Astrocyte of the cerebellum (primary cell): ENCODE results near the gene CEACAM8.
A peak's percentile ranks its signal among the peaks of the same experiment; 100 is the strongest.
"Not testable (repeated sequence)": the region's sequence is repeated elsewhere in the genome, so short reads cannot be mapped to it uniquely, and the experiment has no call there.

Source experiments
- DNase-seq: peaks from one replicate; pipeline ENCODE4 v3.0.0-alpha.2; 2011; ENCODE audit warnings: low read depth
- H3K4me3 ChIP-seq: 2 replicates; pipeline ENCODE4 v1.5.1; 2011; ENCODE audit warnings: mild to moderate bottlenecking, low read depth, low read length, moderate library complexity
- in situ Hi-C: cut with HindIII; loops from 2 replicates; pipeline ENCODE4 v1.10.0; 2017; ENCODE audit warnings: low sequenced_read_pairs
- TF ChIP-seq, protein P1 (sequence below): IDR thresholded peaks from 2 replicates; pipeline ENCODE4 v1.5.1; 2012; ENCODE audit warnings: low read length, low read depth, moderate library complexity, mild to moderate bottlenecking; ENCODE audit errors: missing control alignments

CEACAM8 gene

GRCh38 chr19:42627916-42628315 is 33.2 kb upstream of the CEACAM8 start:
- in situ Hi-C loops, result no loop called here
- no peak for DNase-seq
- no peak overlapping the region for H3K4me3 ChIP-seq
- TF ChIP-seq, protein P1, sequence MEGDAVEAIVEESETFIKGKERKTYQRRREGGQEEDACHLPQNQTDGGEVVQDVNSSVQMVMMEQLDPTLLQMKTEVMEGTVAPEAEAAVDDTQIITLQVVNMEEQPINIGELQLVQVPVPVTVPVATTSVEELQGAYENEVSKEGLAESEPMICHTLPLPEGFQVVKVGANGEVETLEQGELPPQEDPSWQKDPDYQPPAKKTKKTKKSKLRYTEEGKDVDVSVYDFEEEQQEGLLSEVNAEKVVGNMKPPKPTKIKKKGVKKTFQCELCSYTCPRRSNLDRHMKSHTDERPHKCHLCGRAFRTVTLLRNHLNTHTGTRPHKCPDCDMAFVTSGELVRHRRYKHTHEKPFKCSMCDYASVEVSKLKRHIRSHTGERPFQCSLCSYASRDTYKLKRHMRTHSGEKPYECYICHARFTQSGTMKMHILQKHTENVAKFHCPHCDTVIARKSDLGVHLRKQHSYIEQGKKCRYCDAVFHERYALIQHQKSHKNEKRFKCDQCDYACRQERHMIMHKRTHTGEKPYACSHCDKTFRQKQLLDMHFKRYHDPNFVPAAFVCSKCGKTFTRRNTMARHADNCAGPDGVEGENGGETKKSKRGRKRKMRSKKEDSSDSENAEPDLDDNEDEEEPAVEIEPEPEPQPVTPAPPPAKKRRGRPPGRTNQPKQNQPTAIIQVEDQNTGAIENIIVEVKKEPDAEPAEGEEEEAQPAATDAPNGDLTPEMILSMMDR, result no peak

GRCh38 chr19:42626181-42626580 is 31.5 kb upstream of the CEACAM8 start:
- TF ChIP-seq, protein P1, result no peak
- no peak for DNase-seq
- in situ Hi-C loops, result no loop called here
- no peak overlapping the region for H3K4me3 ChIP-seq

DNA sequence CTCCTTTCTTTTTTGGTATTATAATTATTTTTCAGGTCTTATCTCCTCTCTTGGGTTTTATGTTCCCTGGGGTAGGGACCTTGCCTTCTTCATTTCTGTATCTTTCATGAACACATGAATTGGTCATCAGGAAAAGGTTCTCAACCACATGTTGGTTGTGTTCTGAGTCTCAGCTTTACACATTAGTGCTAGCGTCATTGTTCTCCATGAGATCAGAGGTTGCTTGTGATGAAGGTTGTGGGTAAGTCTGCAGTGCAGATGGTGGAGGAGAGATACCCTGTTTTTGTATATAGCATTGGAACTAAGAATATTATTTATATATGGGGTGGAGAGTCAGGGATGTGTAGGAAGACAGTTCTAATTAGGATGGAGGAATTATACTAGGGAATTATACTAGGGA is 24.5 kb upstream of the CEACAM8 start:
- DNase-seq, result no peak
- in situ Hi-C loops, result no loop called here
- TF ChIP-seq, protein P1, result no peak
- H3K4me3 ChIP-seq, result no peak overlapping the region

GRCh38 chr19:42613666-42614065 is 18.9 kb upstream of the CEACAM8 start:
- in situ Hi-C loops, result no loop called here
- TF ChIP-seq, protein P1, result no peak
- no peak for DNase-seq
- no peak overlapping the region for H3K4me3 ChIP-seq

GRCh38 chr19:42610401-42610915 is 15.7 kb upstream of the CEACAM8 start:
- H3K4me3 ChIP-seq, in situ Hi-C loops, DNase-seq: not testable (repeated sequence)

DNA sequence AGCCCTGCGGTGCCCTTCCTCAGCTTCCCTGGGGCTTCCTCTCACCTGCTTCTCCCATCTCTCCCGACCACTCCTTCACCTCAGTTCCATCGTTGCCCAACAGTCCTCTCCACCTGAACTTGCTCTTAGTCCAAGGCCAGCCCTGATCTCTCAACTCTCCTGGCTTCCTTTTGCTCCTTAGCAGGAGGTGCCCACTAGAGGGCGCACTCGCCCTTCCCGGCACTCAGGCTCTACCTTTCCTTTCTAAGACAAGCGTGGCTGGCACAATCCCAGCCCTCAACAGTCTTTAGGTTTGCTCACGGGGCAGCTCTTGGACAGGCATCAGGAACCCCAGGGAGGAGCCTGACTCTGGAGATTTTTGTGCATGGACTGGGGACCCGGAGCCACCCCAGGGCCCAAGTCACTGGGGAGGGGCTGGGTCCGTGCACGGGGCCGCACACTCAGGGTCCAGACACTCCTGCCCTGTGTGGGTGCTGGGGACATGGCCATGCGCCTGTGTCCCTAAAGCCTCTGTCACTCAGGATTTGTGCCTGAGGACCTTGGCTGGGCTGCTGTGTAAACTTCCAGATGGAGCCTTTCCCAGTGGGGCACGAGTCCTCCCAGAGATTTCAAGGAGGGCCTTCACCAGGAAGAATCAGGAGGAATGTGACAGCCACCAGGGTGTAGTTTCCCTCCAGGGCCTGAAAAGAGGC is 12.1 kb upstream of the CEACAM8 start:
- in situ Hi-C loops, result no loop called here
- no peak overlapping the region for H3K4me3 ChIP-seq
- no peak for DNase-seq
- TF ChIP-seq, protein P1, result peak; percentile 46

DNA sequence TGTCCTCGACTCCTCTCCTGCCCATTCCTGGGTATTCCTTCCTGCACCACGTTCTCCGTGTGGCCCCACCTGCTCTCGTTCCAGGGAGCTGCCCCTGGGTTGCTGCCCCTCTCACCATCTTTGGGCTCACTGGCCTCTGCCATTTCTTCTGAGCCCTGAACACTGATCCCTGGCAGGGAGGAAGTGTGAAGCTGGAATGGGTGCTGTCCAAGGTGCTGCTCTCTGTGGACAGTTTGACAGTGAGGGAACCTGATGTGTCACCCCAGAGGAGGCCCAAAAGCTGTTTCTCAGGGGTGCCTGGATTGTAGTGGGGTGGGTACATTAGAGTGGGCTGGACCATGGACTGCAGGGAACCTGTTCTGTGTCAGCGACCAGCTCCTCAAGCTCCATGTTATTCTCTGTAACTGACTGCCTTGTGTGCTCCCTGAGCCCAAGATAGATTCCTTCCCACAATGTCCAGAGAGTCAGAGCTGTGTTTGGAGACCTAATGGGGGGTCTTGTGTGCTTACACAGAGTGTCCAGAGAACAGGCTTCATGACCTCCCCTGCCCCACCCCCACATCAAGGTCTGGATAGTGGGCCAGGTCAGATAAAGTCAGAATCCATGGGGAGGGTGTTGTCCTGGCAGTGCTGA is 7.2 kb upstream of the CEACAM8 start:
- no peak overlapping the region for H3K4me3 ChIP-seq
- TF ChIP-seq, protein P1, result no peak
- no peak for DNase-seq
- in situ Hi-C loops, result no loop called here
